Measurements from ENCODE around the gene PPP1R16B.
"Not testable (repeated sequence)": the region's sequence is repeated elsewhere in the genome, so short reads cannot be mapped to it uniquely, and the experiment has no call there.

The PPP1R16B gene

GRCh38 chr20:38794057-38794456, 11.4 kb upstream of the PPP1R16B start:
- DNase-seq: not testable (repeated sequence)

GRCh38 chr20:38798266-38798665, 7.2 kb upstream of the PPP1R16B start:
- DNase-seq: no peak

- no peak for DNase-seq
Observed at GRCh38 chr20:38799203-38799602, 6.3 kb upstream of the PPP1R16B start.

GRCh38 chr20:38800882-38801281, 4.6 kb upstream of the PPP1R16B start:
- DNase-seq: no peak

- no peak for DNase-seq
Observed at GRCh38 chr20:38804221-38804620, 1.3 kb upstream of the PPP1R16B start.

DNA sequence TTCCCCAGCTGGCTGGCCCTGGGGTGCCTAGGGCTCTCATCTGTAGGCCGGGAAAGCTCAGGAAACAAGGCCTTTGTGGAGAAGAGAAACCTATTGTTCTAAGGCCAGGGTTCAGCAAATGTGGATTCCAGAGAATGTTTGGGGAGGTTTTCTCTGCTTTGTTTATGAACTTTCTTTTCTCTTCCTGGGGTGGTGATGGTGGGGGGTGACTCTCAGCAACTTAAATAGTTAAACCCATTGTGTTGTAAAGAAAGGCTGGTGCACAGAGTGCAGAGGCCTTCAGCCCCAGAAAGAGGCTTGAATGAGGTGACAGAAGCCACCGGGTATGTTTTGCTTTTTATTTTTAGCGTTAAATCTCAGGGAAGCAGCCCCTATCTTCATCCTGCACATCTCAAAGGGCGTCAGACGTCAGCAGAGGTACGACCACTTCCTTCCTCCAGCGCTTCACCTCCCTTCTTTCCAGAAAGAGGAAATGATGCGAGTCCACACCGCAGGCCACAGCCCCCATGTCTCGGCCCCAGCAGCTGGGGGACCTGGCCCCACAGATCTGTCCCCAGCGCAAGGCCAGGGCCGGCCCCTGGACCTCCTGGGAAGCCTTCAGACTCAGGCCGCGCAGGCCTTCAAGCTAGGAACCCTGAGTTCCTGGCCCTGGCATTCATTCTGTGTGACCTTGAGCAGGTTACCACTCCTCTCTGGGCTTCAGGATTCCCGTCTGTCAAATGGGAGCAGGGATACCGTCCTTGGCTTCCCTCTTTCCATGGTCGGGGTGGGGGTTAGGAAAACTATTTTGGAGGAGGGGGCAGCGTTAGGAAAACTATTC, 605 bp upstream of the PPP1R16B start:
- peak; percentile 91 for DNase-seq

DNA sequence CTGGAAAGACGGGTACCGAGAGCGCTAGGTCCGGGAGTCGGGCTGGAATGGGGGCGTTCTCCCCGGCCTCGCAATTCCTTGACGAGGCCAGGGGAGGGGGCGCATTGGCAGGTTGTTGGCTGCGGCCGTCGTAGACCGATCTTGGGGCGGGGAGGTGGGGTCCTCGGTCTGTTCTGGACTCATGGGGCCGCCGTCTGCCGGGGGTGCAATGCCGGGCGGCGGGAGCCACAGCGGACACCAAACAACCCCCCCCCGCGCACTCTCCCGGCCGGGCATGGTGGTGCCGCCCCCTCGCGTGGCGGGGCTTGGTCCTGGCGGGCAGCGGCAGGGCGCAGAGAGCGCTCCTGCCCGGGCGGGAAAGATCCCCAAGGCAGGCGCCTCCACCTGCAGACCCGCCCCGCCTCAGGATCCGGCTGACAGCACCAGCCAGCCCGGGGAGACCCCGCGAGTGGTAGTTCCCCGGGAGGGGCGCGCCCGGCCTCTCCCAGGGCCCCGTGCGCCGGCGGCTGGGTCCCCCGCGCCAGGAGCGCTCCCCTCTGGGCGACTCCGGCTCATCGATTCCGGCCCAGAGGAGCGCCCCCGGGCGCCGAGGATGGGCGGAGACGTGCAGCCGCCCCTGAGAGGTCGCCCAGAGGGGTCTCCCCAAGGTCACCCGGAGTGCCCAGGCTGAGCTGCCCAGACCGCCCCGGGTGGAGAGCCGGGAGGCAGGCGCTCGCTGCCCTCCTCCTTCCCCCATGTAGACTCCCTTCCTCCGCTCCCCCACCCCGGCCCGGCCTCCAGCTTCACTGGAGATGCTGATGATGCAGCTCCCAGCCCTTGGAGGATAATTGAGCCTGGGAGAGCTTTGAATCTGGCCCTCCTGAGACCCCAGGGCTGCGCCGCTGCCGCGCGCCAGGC, 709 bp downstream of the PPP1R16B start:
- peak; percentile 54 for DNase-seq

DNA sequence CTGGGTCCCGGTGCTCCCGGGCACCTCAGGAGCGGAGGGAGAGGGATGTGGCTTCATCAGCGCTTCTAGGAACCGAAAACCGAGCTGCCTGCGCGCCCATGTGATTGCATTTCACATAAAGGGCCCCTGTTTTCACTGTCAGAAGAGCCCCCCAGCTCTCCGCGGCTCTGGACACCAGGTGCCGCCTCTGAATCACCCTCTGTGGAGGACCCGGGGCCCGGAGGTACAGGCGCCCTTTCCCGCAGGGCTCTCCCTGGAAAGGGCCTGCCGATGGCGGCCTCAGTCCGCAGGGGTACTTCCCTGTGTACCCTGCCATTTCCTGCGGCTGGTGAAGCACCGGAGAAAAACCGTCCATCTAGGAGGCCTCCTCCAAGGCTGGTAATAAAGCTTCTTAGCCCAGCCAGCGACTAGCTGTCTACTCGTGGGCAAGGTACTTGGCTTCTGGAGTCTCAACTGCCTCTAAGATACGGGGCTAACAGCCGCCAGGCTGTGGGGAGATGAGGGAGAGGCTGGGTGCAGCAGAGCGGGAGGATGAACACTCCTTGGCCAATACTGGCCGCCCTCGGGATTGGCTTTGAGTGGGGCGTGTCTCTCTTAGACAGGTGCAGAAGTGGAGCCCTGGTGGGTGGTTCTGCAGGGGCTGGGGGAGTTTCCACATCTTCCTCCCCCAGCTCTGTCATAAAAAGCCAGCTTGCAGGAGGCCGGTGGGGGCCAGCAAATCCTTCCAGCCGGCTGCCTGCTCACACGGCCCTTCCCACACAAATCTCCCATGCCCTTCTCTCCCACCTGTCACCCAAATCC, 1.6 kb downstream of the PPP1R16B start:
- DNase-seq: peak; percentile 70

- no peak for DNase-seq
Observed at GRCh38 chr20:38809942-38810341, 4.4 kb downstream of the PPP1R16B start.

GRCh38 chr20:38810926-38811630, 5.6 kb downstream of the PPP1R16B start:
- DNase-seq: no peak

DNA sequence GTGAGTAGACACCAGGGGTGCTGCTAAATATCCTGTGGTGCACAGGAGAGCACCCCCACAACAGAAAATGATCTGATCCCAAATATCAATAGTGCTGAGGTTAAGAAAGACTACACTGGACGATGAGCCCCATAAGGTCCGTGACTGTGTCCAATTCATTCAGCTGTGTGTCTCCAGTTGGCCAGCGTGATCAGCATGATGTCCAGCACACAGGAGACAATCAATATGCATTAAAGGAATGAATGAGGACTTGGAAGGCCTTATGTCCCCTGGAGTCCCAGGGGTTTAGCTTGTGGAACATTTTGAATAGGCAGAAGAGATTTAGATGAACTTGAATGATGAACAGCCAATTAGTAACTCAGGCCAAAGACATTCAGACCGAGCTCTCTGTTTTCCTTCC, 6.3 kb downstream of the PPP1R16B start:
- no peak for DNase-seq

GRCh38 chr20:38812182-38812581, 6.7 kb downstream of the PPP1R16B start:
- DNase-seq: no peak

DNA sequence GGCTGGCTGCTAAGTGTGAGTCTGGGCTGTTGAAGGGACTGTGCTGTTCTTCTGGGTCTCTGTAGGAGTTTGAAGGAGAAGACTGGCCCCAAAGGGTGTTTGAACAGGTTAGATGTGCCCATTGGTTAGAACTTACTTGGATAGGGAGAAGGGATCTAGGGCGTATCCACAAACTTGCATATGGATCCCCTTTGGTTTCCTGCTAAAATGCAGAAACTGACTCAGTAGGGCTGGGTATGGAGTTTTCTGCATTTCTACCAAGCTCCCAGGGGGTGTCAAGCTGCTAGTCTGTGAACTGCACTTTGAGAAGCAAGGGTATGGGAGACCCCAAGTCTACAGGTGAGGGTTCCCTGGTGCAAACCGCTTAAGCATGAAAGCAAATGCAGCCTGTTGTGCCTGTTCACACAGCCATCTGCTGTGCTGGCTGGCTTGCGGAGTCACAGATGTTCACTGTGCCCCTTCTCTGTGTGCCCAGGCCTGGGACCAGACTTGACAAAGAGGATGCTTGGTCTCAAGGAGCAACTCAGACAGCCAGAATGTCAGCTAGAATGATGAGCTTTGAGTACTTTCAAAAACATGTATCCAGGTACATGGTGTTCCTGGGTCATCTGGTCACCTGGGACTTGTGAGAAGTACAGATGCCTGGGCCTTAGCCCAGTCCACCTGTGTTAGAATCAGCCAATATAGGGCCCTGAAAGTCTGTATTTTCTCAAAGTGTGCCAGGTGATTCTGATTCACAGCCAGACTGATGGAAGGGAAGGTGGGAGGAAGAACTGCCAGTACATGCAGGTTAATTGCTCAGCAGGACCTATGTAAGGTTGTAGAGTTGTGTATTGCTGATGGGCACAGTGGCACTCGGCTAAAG, 7.4 kb downstream of the PPP1R16B start:
- DNase-seq: no peak

DNA sequence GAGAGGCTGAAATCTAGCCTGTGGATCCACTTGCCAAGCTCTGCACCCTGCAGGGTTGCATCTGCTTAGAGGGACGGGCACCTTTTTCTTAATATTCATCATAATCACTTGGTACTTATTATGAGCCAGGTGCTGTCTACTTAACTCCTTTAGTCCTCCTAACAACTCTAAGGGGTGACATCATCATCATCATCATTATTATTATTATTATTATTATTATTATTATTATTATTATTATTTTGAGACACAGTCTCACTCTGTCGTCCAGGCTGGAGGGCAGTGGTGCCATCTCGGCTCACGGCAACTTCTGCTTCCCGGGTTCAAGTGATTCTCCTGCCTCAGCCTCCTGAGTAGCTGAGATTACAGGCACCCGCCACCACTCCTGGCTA, 8.1 kb downstream of the PPP1R16B start:
- DNase-seq: not testable (repeated sequence)

- no peak for DNase-seq
Observed at GRCh38 chr20:38815446-38815845, 9.9 kb downstream of the PPP1R16B start.

- no peak for DNase-seq
Observed at GRCh38 chr20:38818113-38819065, 12.9 kb downstream of the PPP1R16B start.

- DNase-seq: no peak
Observed at GRCh38 chr20:38825571-38825900, 20.0 kb downstream of the PPP1R16B start.

DNA sequence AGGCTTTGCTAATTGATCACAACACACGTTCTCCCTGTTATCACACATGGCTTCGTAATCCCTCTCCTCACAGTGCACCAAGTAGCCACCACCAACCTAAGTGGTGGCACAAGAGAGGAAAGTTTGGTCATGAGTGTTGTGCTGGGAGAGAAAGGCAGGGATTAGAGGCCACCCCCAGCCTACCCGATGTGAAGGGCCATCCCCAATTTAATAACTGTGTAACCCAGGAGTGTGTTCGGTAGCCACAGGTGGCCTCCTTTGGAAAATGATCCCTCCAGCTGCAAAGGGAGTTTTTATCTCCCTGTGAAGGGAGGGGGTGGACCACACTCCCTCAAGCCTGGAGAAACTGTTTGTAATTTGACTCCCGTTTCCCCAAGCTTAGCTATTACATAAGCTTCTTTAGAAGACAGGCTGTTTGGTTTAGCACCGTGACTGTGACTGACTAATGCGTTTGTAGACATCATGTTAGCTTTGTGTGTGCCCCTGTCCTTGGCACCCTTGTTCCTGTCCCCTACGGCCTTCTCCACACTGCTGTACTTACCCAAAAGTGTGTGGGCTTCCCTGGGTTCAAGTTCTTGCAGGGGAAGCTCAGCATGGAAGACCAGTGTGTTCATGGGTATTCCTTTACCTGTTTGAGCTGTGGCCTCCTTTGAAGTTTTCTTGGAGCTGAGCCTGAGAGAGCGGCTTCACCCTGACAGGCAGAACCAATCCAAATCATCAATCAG, 20.6 kb downstream of the PPP1R16B start:
- no peak for DNase-seq

GRCh38 chr20:38827770-38828281, 22.3 kb downstream of the PPP1R16B start:
- DNase-seq: no peak
